A673 (cell line): ENCODE data around the gene HNRNPC.

Experiments used
- EZH2 ChIP-seq: fragments of 200-600 bp; sonication (generic); IDR thresholded peaks from 2 replicates; pipeline ENCODE4 v1.6.1; 2017; ENCODE audit warnings: borderline replicate concordance, low read depth, mild to moderate bottlenecking, mixed read lengths, antibody characterized with exemption, low read length; ENCODE audit not compliant: poor library complexity, severe bottlenecking
- TF ChIP-seq, protein P1 (sequence below): fragments of 300-800, 200-600 bp; sonication (generic); conservative IDR thresholded peaks from 2 replicates; pipeline ENCODE4 v1.5.1; 2017; ENCODE audit warnings: low read depth, mild to moderate bottlenecking, antibody characterized with exemption, low read length, moderate library complexity, mixed read lengths

DNA sequence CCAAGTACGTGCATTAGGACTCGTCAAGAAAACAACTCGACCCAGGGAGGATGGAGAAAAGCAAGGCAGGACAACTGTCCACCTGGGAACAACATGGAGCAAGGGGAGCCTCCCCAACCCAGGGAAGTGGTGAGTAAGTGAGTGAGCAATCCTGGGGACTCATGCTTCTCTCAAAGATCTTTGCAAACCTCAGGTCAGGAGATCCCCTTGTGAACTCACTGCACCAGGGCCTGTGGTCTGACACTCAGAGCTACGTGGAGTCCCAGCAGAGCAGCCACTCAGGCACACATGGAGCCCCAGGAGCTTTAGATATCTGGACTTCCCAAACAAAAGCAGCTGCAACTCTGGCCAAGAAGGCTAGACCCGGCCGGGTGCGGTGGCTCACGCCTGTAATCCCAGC is 101.2 kb downstream of the HNRNPC start:
- TF ChIP-seq, protein P1, sequence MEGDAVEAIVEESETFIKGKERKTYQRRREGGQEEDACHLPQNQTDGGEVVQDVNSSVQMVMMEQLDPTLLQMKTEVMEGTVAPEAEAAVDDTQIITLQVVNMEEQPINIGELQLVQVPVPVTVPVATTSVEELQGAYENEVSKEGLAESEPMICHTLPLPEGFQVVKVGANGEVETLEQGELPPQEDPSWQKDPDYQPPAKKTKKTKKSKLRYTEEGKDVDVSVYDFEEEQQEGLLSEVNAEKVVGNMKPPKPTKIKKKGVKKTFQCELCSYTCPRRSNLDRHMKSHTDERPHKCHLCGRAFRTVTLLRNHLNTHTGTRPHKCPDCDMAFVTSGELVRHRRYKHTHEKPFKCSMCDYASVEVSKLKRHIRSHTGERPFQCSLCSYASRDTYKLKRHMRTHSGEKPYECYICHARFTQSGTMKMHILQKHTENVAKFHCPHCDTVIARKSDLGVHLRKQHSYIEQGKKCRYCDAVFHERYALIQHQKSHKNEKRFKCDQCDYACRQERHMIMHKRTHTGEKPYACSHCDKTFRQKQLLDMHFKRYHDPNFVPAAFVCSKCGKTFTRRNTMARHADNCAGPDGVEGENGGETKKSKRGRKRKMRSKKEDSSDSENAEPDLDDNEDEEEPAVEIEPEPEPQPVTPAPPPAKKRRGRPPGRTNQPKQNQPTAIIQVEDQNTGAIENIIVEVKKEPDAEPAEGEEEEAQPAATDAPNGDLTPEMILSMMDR, result no peak
- TF ChIP-seq EZH2, result no peak
